Glutamatergic neuron (in vitro differentiated cells): ENCODE measurements around the gene GALNT2. TPM values are rescaled to one million over a fixed set of nuclear protein-coding genes. Genes with fewer than 3 reads are reported as not detected.

Experiments
- DNase-seq: peaks from one replicate; pipeline ENCODE4 v3.0.0; 2022
- H3K27ac Mint-ChIP-seq: one replicate; pipeline ENCODE4 v1.8.0; 2020; ENCODE audit warnings: mild to moderate bottlenecking, mixed read lengths, inconsistent platforms; ENCODE audit not compliant: unreplicated experiment
- H3K27me3 Mint-ChIP-seq: one replicate; pipeline ENCODE4 v1.8.0; 2020; ENCODE audit warnings: mild to moderate bottlenecking, moderate library complexity, mixed read lengths, inconsistent platforms; ENCODE audit not compliant: unreplicated experiment
- H3K36me3 Mint-ChIP-seq: one replicate; pipeline ENCODE4 v1.8.0; 2020; ENCODE audit warnings: mild to moderate bottlenecking, mixed read lengths, inconsistent platforms; ENCODE audit not compliant: unreplicated experiment
- H3K4me1 Mint-ChIP-seq: one replicate; pipeline ENCODE4 v1.8.0; 2020; ENCODE audit warnings: mild to moderate bottlenecking, low read depth, mixed read lengths, inconsistent platforms; ENCODE audit not compliant: unreplicated experiment
- H3K4me3 Mint-ChIP-seq: one replicate; pipeline ENCODE4 v1.8.0; 2020; ENCODE audit warnings: mild to moderate bottlenecking, mixed read lengths, inconsistent platforms; ENCODE audit not compliant: unreplicated experiment
- H3K9me3 Mint-ChIP-seq: one replicate; pipeline ENCODE4 v1.8.0; 2020; ENCODE audit warnings: mild to moderate bottlenecking, moderate library complexity, mixed read lengths, inconsistent platforms; ENCODE audit not compliant: unreplicated experiment
- CTCF ChIP-seq: fragments of 200-600 bp; sonication (generic); IDR thresholded peaks from one replicate; pipeline ENCODE4 v1.5.0; 2021; ENCODE audit not compliant: partially characterized antibody, unreplicated experiment
- total RNA-seq: library from RNA; stranded (reverse); fragmentation: NEBNext Ultra II Directional; extraction: Animal tissue kit (Norgen Biotek cat#: 25700); gene quantifications from one replicate; pipeline ENCODE4 v1.2.1, GENCODE V29; 2021; ENCODE audit not compliant: unreplicated experiment

Gene GALNT2
- total RNA-seq, 1 donor from 2014 or later: 35.2 TPM

- no peak overlapping the region for H3K27ac Mint-ChIP-seq
- H3K9me3 Mint-ChIP-seq: no peaks in the 10 kb centered on the region
- TF ChIP-seq CTCF: no peak
- no peaks in the 10 kb centered on the region for H3K4me1 Mint-ChIP-seq
- H3K4me3 Mint-ChIP-seq: no peak overlapping the region
- no peak for DNase-seq
- peaks cover 1% of the 10 kb centered on the region for H3K27me3 Mint-ChIP-seq
- no peaks in the 10 kb centered on the region for H3K36me3 Mint-ChIP-seq
These were observed 241.8 kb downstream of the GALNT2 start for GRCh38 chr1:230308821-230309220.

- Mint-ChIP-seq H3K9me3 (no peaks in the 10 kb centered on the region), H3K27ac (no peak overlapping the region), H3K4me1 (no peaks in the 10 kb centered on the region), H3K27me3 (peaks cover 2% of the 10 kb centered on the region), H3K36me3 (no peaks in the 10 kb centered on the region), H3K4me3 (no peak overlapping the region)
- no peak for DNase-seq
- TF ChIP-seq CTCF: no peak
These were observed 242.7 kb downstream of the GALNT2 start for GRCh38 chr1:230309646-230310177.

GRCh38 chr1:230310381-230311163, 243.5 kb downstream of the GALNT2 start:
- Mint-ChIP-seq H3K27me3 (peaks cover 2% of the 10 kb centered on the region), H3K9me3 (peaks cover 1% of the 10 kb centered on the region), H3K36me3 (no peaks in the 10 kb centered on the region), H3K4me1 (no peaks in the 10 kb centered on the region), H3K4me3 (no peak overlapping the region), H3K27ac (no peak overlapping the region)
- peak; percentile 95 for TF ChIP-seq CTCF
- DNase-seq: peak; percentile 77

GRCh38 chr1:230312676-230313075, 245.6 kb downstream of the GALNT2 start:
- H3K27ac Mint-ChIP-seq: no peak overlapping the region
- H3K36me3 Mint-ChIP-seq: no peaks in the 10 kb centered on the region
- no peaks in the 10 kb centered on the region for H3K4me1 Mint-ChIP-seq
- H3K9me3 Mint-ChIP-seq: peaks cover 1% of the 10 kb centered on the region
- peaks cover 2% of the 10 kb centered on the region for H3K27me3 Mint-ChIP-seq
- no peak overlapping the region for H3K4me3 Mint-ChIP-seq
- TF ChIP-seq CTCF: no peak
- DNase-seq: no peak

GRCh38 chr1:230313453-230314141, 246.6 kb downstream of the GALNT2 start:
- Mint-ChIP-seq H3K4me1 (no peaks in the 10 kb centered on the region), H3K27ac (no peak overlapping the region), H3K36me3 (no peaks in the 10 kb centered on the region), H3K4me3 (no peak overlapping the region), H3K27me3 (peaks cover 2% of the 10 kb centered on the region), H3K9me3 (peaks cover 1% of the 10 kb centered on the region)
- TF ChIP-seq CTCF: no peak
- no peak for DNase-seq
